Caco-2 (cell line): ENCODE measurements around the gene CFAP77. TPM values are rescaled to one million over a fixed set of nuclear protein-coding genes. Genes with fewer than 3 reads are reported as not detected.
A peak's percentile ranks its signal among the peaks of the same experiment; 100 is the strongest.

ENCODE experiments used
- BruUV-seq: library from RNA; stranded (reverse); fragments of 400-500 nt; replicated peaks from 2 replicates; lab custom pipeline; 2021; lab: Mats Ljungman, UMichigan
- CTCF ChIA-PET: fragments of 300-600 bp; sonication (Branson Sonifier 250); formaldehyde crosslinking; loops from one replicate; lab custom pipeline; 2022; ENCODE audit warnings: antibody characterized with exemption; lab: Charles Lee
- POLR2A ChIA-PET: fragments of 300-600 bp; sonication (Branson Sonifier 250); formaldehyde crosslinking; loops from one replicate; lab custom pipeline; 2022; ENCODE audit warnings: antibody characterized with exemption; lab: Charles Lee
- DNase-seq, 2 experiments: peaks; one replicate each; pipeline versions ENCODE4 v3.0.0 to v3.0.0-alpha.2; 2020 to 2022
- H3K27me3 ChIP-seq: replicated peaks from 2 replicates; pipeline ENCODE4 v1.6.0; 2011; ENCODE audit warnings: low read length; ENCODE audit not compliant: control insufficient read depth, insufficient read depth
- H3K36me3 ChIP-seq: 2 replicates; pipeline ENCODE4 v1.5.1; 2011; ENCODE audit warnings: low read length; ENCODE audit not compliant: control insufficient read depth, insufficient read depth
- H3K4me1 ChIP-seq: fragments of 250-450 bp; sonication (Bioruptor Pico); 2 replicates; pipeline ENCODE4 v1.5.1; 2020; ENCODE audit warnings: mild to moderate bottlenecking
- H3K4me3 ChIP-seq: 2 replicates; pipeline ENCODE4 v1.5.1; 2011; ENCODE audit warnings: low read depth, mild to moderate bottlenecking, control low read depth, low read length
- H3K9me3 ChIP-seq: fragments of 250-450 bp; sonication (Bioruptor Pico); 2 replicates; pipeline ENCODE4 v1.5.1; 2020; ENCODE audit warnings: mild to moderate bottlenecking, moderate library complexity
- H3K27ac Mint-ChIP-seq: one replicate; pipeline ENCODE4 v1.8.0; 2022; ENCODE audit warnings: mixed read lengths; ENCODE audit not compliant: unreplicated experiment
- H3K27me3 Mint-ChIP-seq: one replicate; pipeline ENCODE4 v1.8.0; 2022; ENCODE audit warnings: mixed read lengths; ENCODE audit not compliant: insufficient read depth, unreplicated experiment
- H3K36me3 Mint-ChIP-seq: one replicate; pipeline ENCODE4 v1.8.0; 2022; ENCODE audit warnings: mild to moderate bottlenecking, mixed read lengths; ENCODE audit not compliant: insufficient read depth, unreplicated experiment
- H3K4me1 Mint-ChIP-seq: one replicate; pipeline ENCODE4 v1.8.0; 2022; ENCODE audit warnings: low read depth, mixed read lengths; ENCODE audit not compliant: unreplicated experiment
- H3K4me3 Mint-ChIP-seq: one replicate; pipeline ENCODE4 v1.8.0; 2022; ENCODE audit warnings: mild to moderate bottlenecking, moderate library complexity, mixed read lengths; ENCODE audit not compliant: unreplicated experiment
- H3K9me3 Mint-ChIP-seq: one replicate; pipeline ENCODE4 v1.8.0; 2022; ENCODE audit warnings: mixed read lengths; ENCODE audit not compliant: unreplicated experiment
- intact Hi-C: fragments of 100-400 bp; cut with micrococcal nuclease; formaldehyde crosslinking; loops from one replicate; pipeline ENCODE4 v1.10.0; 2022; ENCODE audit not compliant: unreplicated experiment
- total RNA-seq: library from RNA; stranded (reverse); gene quantifications from 2 replicates; pipeline ENCODE4 v1.2.3, GENCODE V29; 2022
- TF ChIP-seq, protein P1 (sequence below), 2 experiments: fragments of 200-600 bp in 1 of 2; IDR thresholded peaks; 1 replicate in 1 of 2; 2 replicates in 1 of 2; pipeline versions ENCODE4 v1.5.1 to v1.8.0; 2011 to 2022; ENCODE audit warnings: antibody characterized with exemption in 1 of 2, control low read depth in 1 of 2, inconsistent platforms in 1 of 2, low read depth in 1 of 2, low read length in 1 of 2, mild to moderate bottlenecking in 1 of 2, moderate library complexity in 1 of 2; ENCODE audit not compliant: insufficient read depth in 1 of 2, severe bottlenecking in 1 of 2, unreplicated experiment in 1 of 2

CFAP77 gene
- total RNA-seq, 1 experiment from 2014 or later, result not detected

DNA sequence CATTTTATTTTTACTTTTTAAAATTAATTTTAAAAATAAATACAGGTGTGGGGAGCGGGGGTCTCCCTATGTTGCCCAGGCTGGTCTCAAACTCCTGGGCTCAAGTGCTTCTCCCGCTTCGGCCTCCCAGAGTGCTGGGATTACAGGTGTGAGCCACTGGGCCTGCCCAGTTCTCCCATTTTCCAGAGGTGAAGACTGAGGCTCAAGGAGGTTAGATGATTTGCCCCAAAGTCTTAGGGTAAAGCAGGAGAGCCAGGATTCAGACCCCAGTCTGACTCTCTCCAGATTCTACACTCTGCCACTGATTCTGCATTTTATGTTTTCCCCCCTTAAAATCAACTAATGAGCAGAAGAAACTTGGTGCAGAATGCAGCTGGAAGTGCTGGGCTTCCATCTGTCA is 36.9 kb downstream of the CFAP77 start:
- no peaks in the 10 kb centered on the region for H3K9me3 ChIP-seq
- H3K36me3 ChIP-seq, result no peaks in the 10 kb centered on the region
- no peak overlapping the region for H3K27ac Mint-ChIP-seq
- no peaks in the 10 kb centered on the region for H3K9me3 Mint-ChIP-seq
- no peak overlapping the region for H3K4me3 ChIP-seq
- H3K4me3 Mint-ChIP-seq, result no peak overlapping the region
- POLR2A ChIA-PET, result no interaction called here
- no peaks in the 10 kb centered on the region for H3K36me3 Mint-ChIP-seq
- no TSS peak for BruUV-seq
- no peaks in the 10 kb centered on the region for H3K27me3 ChIP-seq
- intact Hi-C loops, result no loop called here
- DNase-seq, result no peak
- H3K4me1 Mint-ChIP-seq, result no peaks in the 10 kb centered on the region
- peaks cover 8% of the 10 kb centered on the region for H3K27me3 Mint-ChIP-seq
- no peaks in the 10 kb centered on the region for H3K4me1 ChIP-seq
- CTCF ChIA-PET, result no interaction called here
- TF ChIP-seq, protein P1, sequence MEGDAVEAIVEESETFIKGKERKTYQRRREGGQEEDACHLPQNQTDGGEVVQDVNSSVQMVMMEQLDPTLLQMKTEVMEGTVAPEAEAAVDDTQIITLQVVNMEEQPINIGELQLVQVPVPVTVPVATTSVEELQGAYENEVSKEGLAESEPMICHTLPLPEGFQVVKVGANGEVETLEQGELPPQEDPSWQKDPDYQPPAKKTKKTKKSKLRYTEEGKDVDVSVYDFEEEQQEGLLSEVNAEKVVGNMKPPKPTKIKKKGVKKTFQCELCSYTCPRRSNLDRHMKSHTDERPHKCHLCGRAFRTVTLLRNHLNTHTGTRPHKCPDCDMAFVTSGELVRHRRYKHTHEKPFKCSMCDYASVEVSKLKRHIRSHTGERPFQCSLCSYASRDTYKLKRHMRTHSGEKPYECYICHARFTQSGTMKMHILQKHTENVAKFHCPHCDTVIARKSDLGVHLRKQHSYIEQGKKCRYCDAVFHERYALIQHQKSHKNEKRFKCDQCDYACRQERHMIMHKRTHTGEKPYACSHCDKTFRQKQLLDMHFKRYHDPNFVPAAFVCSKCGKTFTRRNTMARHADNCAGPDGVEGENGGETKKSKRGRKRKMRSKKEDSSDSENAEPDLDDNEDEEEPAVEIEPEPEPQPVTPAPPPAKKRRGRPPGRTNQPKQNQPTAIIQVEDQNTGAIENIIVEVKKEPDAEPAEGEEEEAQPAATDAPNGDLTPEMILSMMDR (IDR thresholded peaks at IDR 0.05; ENCODE audit: insufficient read depth in 1 of 2, low read depth in 1 of 2, low read length in 1 of 2, severe bottlenecking in 1 of 2, unreplicated experiment in 1 of 2), result no peak

DNA sequence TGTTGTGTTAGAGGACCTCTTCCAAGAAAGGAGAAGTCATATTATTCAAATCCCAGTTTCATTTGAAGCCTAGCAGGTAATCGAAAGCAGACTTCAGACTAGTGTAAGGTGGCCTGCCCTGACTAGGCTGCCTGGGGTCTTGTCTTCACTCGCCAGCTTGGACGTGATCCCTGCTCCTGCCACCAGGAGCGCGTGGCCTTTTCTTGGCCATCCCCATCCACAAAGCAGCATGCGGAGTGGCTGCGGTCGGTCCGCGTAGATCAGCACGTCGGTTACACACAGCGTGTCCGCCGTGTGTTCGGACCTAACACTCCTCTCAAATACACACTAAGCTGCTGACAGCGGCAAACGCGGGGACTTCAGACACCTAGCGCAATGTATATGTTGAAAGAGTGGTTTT is 37.3 kb downstream of the CFAP77 start:
- Mint-ChIP-seq H3K9me3 (no peaks in the 10 kb centered on the region), H3K27ac (no peak overlapping the region), H3K4me3 (no peak overlapping the region), H3K4me1 (no peaks in the 10 kb centered on the region), H3K36me3 (no peaks in the 10 kb centered on the region), H3K27me3 (peaks cover 8% of the 10 kb centered on the region)
- BruUV-seq, result no TSS peak
- intact Hi-C loops, result no loop called here
- TF ChIP-seq, protein P1 (IDR thresholded peaks at IDR 0.05; ENCODE audit: insufficient read depth in 1 of 2, low read depth in 1 of 2, low read length in 1 of 2, severe bottlenecking in 1 of 2, unreplicated experiment in 1 of 2), result peak; percentile 4 to 9
- ChIA-PET POLR2A (no interaction called here), CTCF (no interaction called here)
- no peaks in the 10 kb centered on the region for H3K36me3 ChIP-seq
- no peak overlapping the region for H3K4me3 ChIP-seq
- no peaks in the 10 kb centered on the region for H3K4me1 ChIP-seq
- no peaks in the 10 kb centered on the region for H3K27me3 ChIP-seq
- peak; percentile 24 to 40 for DNase-seq
- no peaks in the 10 kb centered on the region for H3K9me3 ChIP-seq

GRCh38 chr9:132447902-132448301 is 37.9 kb downstream of the CFAP77 start:
- POLR2A ChIA-PET, result no interaction called here
- Mint-ChIP-seq H3K27me3 (peaks cover 9% of the 10 kb centered on the region), H3K4me3 (no peak overlapping the region), H3K4me1 (no peaks in the 10 kb centered on the region), H3K9me3 (no peaks in the 10 kb centered on the region), H3K27ac (no peak overlapping the region), H3K36me3 (no peaks in the 10 kb centered on the region)
- intact Hi-C loops, result no loop called here
- Histone ChIP-seq H3K4me3 (no peak overlapping the region), H3K27me3 (no peaks in the 10 kb centered on the region), H3K36me3 (no peaks in the 10 kb centered on the region), H3K9me3 (no peaks in the 10 kb centered on the region), H3K4me1 (no peaks in the 10 kb centered on the region)
- TF ChIP-seq, protein P1 (IDR thresholded peaks at IDR 0.05; ENCODE audit: insufficient read depth in 1 of 2, low read depth in 1 of 2, low read length in 1 of 2, severe bottlenecking in 1 of 2, unreplicated experiment in 1 of 2), result no peak
- DNase-seq, result no peak
- CTCF ChIA-PET, result interaction anchor here (0.6 kb wide), 1 partner anchor 8 kb away, joined by 4 read pairs; no protein-coding TSS in a partner anchor
- BruUV-seq, result no TSS peak
